Mesodermal cell (in vitro differentiated cells): ENCODE data around the gene TSFM. TPM values are rescaled to one million over a fixed set of nuclear protein-coding genes. Genes with fewer than 3 reads are reported as not detected.

Experiments
- H3K27ac ChIP-seq: 2 replicates; pipeline ENCODE4 v1.7.0; 2013; ENCODE audit warnings: mild to moderate bottlenecking, low read depth, low read length, moderate library complexity; ENCODE audit not compliant: severe bottlenecking
- H3K36me3 ChIP-seq: 2 replicates; pipeline ENCODE4 v1.7.1; 2013; ENCODE audit warnings: mild to moderate bottlenecking, low read length, moderate library complexity; ENCODE audit not compliant: control insufficient read depth, insufficient read depth
- H3K4me1 ChIP-seq: one replicate; pipeline ENCODE4 v1.7.1; 2013; ENCODE audit warnings: mild to moderate bottlenecking, low read length; ENCODE audit not compliant: insufficient read depth, control insufficient read depth, poor library complexity, severe bottlenecking
- H3K4me3 ChIP-seq: 2 replicates; pipeline ENCODE4 v1.7.0; 2013; ENCODE audit warnings: low read length, control low read depth, mild to moderate bottlenecking; ENCODE audit not compliant: insufficient read depth, poor library complexity, severe bottlenecking; ENCODE audit errors: extremely low read depth
- H3K9me3 ChIP-seq: 2 replicates; pipeline ENCODE4 v1.7.1; 2013; ENCODE audit warnings: mild to moderate bottlenecking, low read length, moderate library complexity; ENCODE audit not compliant: control insufficient read depth
- WGBS, 2 experiments: methylation state at CpG; one replicate each; pipeline ENCODE4 v1.1.5; 2013; ENCODE audit warnings: missing lambda C conversion rate in 2 of 2; ENCODE audit not compliant: insufficient coverage in 2 of 2; 5-methylcytosine and 5-hydroxymethylcytosine counted together
- polyA plus RNA-seq, 2 experiments: library from polyadenylated mRNA; stranded (reverse); fragments of 50-300 nt; gene quantifications; one replicate each; pipeline ENCODE4 v1.2.3, GENCODE V29; 2013

Gene TSFM
- 22.6 TPM for polyA plus RNA-seq (2013, experiment 1 of 2)
- 21.7 TPM for polyA plus RNA-seq (2013, experiment 2 of 2)

- 1% methylated on average over 42 to 43 of the region's 45 CpGs for WGBS, 2 experiments
- H3K27ac ChIP-seq: peak within 1 kb of the TSS; percentile 23
These were observed at the start of gene TSFM for GRCh38 chr12:57782608-57783465. Gene TSFM, plus strand, starts transcription at chr12:57782787. Its CDS starts 15 bp downstream, at chr12:57782802.

GRCh38 chr12:57733928-57734327 is 48.7 kb upstream of the TSFM start:
- no peak overlapping the region for H3K4me3 ChIP-seq
- WGBS, 2 experiments: 73 to 85% methylated on average over 4 to 6 of the region's 6 CpGs
- H3K36me3 ChIP-seq: no peaks in the 10 kb centered on the region
- no peaks in the 10 kb centered on the region for H3K9me3 ChIP-seq
- peaks cover 6% of the 10 kb centered on the region for H3K4me1 ChIP-seq
- H3K27ac ChIP-seq: no peak overlapping the region

More at GRCh38 chr12:57782608-57783465, at the start of gene TSFM:
- peak within 1 kb of the TSS; percentile 99 for H3K4me3 ChIP-seq
- H3K4me1 ChIP-seq: peaks cover 6% of the 10 kb centered on the region
- peaks cover 47% of the 10 kb centered on the region for H3K36me3 ChIP-seq
- no peaks in the 10 kb centered on the region for H3K9me3 ChIP-seq

GRCh38 chr12:57734591-57734990 is 48.0 kb upstream of the TSFM start:
- Histone ChIP-seq H3K9me3 (no peaks in the 10 kb centered on the region), H3K4me3 (no peak overlapping the region), H3K36me3 (no peaks in the 10 kb centered on the region), H3K27ac (no peak overlapping the region), H3K4me1 (peaks cover 6% of the 10 kb centered on the region)
- WGBS, 2 experiments: 78 to 83% methylated on average over 2 to 3 of the region's 4 CpGs

- H3K27ac ChIP-seq: no peak overlapping the region
- no peaks in the 10 kb centered on the region for H3K36me3 ChIP-seq
- peaks cover 6% of the 10 kb centered on the region for H3K4me1 ChIP-seq
- no peak overlapping the region for H3K4me3 ChIP-seq
- no peaks in the 10 kb centered on the region for H3K9me3 ChIP-seq
- 7 to 29% methylated on average over 1 to 3 of the region's 8 CpGs for WGBS, 2 experiments
These were observed 47.3 kb upstream of the TSFM start for GRCh38 chr12:57735198-57735855.

DNA sequence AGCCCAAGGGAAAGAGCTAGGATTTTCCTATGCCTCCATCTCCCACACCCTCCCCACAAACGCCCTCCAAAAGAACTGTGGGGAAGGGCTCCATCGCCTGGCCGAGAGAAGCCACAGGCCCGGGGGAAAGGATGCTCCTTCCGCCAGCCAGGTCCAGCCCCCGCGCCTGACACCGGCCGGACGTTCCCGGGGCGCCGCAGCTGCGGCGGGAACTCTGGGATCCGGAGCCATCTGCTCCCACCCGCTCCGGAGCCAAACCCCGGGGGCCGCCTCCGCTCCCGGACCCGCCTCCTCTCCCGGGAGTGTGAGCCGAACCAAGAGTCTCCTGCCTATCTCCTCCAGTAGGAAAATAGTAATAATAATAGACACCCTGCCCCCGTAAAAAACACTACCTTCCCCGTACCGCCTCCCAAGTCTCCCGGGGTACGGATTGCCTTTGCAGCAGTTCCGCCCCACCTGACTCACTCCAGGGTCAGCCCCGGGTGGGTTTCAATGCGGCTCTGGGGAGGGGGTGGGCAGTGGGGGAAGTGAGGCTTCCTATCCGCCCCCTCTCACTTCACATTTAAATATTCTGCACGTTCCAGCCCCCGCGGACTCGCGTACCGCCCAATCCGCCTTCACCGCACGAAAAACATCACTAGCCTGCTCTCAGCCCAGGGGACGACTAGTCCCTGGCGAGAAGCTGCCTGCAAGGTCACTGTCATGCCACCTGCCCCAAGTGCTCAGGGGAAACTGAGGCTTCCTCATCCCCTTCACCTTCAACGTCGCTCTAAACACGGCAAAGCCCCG is 46.4 kb upstream of the TSFM start:
- Histone ChIP-seq H3K4me3 (peak overlapping the region; percentile 18), H3K4me1 (peaks cover 6% of the 10 kb centered on the region), H3K27ac (no peak overlapping the region), H3K9me3 (no peaks in the 10 kb centered on the region), H3K36me3 (no peaks in the 10 kb centered on the region)
- WGBS, 2 experiments: 0% methylated on average over 27 to 29 of the region's 49 CpGs

GRCh38 chr12:57736741-57737466 is 45.7 kb upstream of the TSFM start:
- no peaks in the 10 kb centered on the region for H3K9me3 ChIP-seq
- H3K27ac ChIP-seq: no peak overlapping the region
- peaks cover 6% of the 10 kb centered on the region for H3K4me1 ChIP-seq
- 1 to 2% methylated on average over 22 to 23 of the region's 31 CpGs for WGBS, 2 experiments
- no peaks in the 10 kb centered on the region for H3K36me3 ChIP-seq
- peak overlapping the region; percentile 33 for H3K4me3 ChIP-seq

DNA sequence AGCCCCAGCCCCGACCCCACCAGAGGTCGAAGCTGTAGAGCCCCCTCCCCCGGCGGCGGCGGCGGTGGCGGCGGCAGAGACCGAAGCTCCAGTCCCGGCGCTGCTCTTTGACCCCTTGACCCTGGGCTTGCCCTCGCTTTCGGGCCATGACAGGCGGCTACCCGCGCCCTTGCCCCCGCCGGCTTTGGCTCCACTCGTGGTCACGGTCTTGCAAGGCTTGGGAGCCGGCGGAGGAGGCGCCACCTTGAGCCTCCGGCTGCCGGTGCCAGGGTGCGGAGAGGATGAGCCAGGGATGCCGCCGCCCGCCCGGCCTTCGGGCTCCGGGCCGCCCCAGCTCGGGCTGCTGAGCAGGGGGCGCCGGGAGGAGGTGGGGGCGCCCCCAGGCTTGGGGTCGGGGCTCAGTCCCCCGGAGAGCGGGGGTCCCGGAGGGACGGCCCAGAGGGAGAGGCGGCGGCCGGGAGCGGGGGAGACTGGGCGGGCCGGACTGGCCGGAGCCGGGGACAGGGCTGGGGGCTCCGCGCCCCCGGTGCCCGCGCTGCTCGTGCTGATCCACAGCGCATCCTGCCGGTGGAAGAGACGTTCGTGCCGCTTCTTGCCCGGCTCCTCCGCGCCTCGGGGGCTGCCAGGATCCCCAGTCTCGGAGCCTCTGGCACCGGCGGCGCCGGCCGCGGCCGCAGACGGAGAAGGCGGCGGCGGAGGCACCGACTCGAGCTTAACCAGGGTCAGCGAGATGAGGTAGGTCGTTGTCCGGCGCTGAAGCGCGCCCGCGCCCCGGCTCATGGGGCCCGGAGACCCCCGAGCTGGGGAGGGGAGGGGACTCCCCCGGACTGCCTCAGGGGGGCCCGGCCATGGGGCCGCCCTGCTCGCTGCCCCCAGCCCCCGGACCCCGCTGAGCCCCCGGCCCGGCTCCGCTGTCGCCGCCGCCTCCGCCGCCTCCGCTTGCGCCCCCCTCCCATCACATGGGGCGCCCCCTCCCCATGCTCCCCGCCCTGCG is 44.8 kb upstream of the TSFM start:
- 0 to 1% methylated on average over 67 to 84 of the region's 110 CpGs for WGBS, 2 experiments
- peaks cover 6% of the 10 kb centered on the region for H3K4me1 ChIP-seq
- H3K4me3 ChIP-seq: peak overlapping the region; percentile 33
- no peak overlapping the region for H3K27ac ChIP-seq
- H3K9me3 ChIP-seq: no peaks in the 10 kb centered on the region
- no peaks in the 10 kb centered on the region for H3K36me3 ChIP-seq

DNA sequence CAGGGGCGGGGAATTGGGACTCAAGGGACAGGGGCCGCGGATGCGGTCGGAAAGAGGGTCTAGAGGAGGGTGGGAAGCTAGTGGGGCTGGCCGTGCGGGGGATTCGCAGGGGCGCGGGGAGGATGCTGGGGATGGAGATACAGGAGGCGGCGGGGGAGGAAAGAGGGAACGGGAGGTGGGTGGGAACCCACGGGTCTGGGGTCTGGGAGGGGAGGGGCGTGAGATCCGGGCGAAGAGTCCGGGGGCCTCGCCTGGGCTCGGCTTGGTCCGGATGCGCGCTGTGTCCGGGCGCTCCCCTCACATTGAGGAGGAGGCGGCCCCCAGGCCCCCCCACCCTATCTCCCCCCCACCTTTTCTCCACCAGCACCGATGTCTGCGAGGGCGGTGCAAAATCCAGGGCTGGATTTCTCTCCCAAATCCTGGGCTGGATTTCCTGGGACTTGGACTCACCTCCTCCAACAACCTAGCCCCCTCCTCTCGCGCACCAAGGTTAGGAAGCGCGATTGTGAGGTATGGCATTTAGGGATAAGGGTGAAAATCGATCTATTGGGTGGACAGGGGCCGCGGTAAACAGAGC is 43.8 kb upstream of the TSFM start, which contains the start of gene AGAP2:
Gene AGAP2, minus strand, starts transcription at position 82 of the 577 bp plus-strand sequence. CDS start 496 bp downstream, outside the sequence.
- H3K36me3 ChIP-seq: no peaks in the 10 kb centered on the region
- H3K9me3 ChIP-seq: no peaks in the 10 kb centered on the region
- 2% methylated on average over 23 of the region's 36 CpGs; no CpG with 5 or more reads in 1 of the 2 experiments for WGBS, 2 experiments
- H3K4me1 ChIP-seq: peaks cover 6% of the 10 kb centered on the region
- H3K4me3 ChIP-seq: peak within 1 kb of the TSS; percentile 33
- no peak within 1 kb of the TSS for H3K27ac ChIP-seq

DNA sequence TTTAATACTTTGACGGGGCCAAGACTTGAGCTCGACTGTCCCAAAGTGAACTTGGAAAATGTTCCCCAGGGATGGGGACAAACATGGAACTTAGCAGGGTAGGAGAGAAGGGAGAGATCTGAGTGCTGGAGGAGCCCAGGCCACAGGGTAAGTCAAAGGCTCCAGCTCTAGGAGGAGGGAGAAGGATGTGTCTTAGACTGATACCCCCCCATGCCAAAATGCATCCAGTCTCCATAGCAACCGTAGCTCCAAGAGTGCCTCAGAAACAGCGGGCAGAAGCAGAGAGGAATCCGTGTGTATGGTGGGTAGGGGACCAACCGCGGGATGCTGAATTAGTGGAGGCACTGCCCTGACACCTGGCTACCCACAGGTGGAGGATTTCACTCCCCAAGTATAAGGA is 43.2 kb upstream of the TSFM start:
- no peaks in the 10 kb centered on the region for H3K9me3 ChIP-seq
- no peak overlapping the region for H3K27ac ChIP-seq
- 11% methylated on average over 6 of the region's 7 CpGs; no CpG with 5 or more reads in 1 of the 2 experiments for WGBS, 2 experiments
- H3K4me1 ChIP-seq: peaks cover 6% of the 10 kb centered on the region
- H3K4me3 ChIP-seq: no peak overlapping the region
- H3K36me3 ChIP-seq: no peaks in the 10 kb centered on the region
